Activated gamma-delta T cell treated with Interleukin-2 at 50 U/mL for 16 hours (primary cell): ENCODE measurements around the gene IFNAR2.
"Not testable (repeated sequence)": the region's sequence is repeated elsewhere in the genome, so short reads cannot be mapped to it uniquely, and the experiment has no call there.

Experiments used
- DNase-seq: peaks from one replicate; pipeline ENCODE4 v3.0.0-alpha.2; 2020

IFNAR2 gene

DNA sequence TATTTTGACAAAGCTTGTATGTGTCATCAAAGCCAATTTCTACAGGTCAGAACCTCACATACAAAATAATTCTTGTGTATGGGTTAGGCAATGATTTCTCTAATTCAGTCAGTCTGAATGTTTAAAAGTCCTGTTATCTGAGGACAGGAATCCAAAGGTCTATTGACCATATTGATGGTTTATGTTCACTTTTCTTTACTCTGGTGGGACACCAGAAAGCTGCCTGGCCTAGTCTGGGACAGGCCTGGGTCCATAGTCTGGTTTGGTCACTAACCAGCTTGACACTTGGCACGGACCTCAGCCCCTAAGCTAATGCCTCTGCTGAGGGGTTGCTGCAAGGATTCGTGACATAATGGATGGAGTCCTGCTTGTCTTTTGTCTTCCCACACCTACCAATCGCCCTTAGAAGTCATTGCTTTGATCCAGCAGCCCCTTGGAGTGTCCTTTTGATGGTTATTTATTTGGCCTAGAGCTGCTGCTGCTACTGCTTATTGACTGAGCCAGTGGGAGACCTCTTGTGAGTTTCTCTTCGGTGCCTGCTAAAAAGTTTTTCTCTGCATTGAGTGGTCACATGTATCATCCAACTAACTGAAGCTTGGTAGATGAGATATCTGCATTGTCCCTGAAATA, 15.7 kb downstream of the IFNAR2 start:
- DNase-seq = no peak

DNA sequence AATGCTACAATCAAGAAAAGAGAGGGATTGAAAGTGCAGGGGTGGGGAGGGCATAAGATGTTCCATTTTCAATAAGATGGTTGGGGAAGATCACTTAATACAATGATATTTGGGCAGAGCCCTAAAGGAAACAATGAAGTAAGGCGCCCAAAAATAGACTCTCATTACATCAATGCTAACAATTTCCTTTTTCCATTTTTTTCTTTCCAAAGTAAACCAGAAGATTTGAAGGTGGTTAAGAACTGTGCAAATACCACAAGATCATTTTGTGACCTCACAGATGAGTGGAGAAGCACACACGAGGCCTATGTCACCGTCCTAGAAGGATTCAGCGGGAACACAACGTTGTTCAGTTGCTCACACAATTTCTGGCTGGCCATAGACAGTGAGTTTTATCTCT, 16.8 kb downstream of the IFNAR2 start:
- DNase-seq = no peak

DNA sequence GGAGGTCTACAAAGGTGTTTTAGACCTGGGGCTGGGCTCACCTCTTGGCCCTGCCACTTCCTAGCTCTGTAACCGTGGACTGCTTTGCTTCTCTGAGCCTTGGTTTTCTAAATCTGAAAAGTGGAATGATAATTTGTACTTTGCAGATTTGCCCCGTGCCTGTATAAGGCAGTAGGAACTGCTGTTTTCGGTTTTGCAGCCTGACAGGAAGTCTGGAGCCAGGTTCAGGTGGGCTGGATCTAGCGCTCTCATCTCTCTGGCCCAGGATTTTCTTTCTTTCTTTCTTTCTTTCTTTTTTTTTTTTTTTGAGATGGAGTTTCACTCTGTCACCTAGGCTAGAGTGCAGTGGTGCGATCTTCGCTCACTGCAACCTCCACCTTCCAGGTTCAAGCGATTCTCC, 17.2 kb downstream of the IFNAR2 start:
- no peak for DNase-seq

DNA sequence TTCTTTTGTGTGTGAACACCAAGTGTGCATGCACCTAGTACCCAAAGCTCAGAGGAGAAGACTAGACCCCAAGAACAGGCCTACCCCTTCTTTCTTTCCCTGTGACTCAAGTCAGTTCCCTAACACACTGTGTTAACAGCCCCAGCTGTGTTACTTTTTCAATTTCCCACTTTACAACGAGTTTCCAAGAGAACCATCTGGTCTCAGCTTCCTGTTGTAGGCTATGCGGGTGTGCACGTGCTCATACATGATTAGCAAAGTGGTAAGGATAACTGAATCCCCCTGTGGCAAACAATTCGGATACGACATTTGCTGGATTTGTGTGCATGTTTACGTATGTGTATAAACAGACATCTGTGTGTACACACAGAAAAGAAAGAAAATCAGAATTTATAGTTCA, 17.9 kb downstream of the IFNAR2 start:
- DNase-seq = no peak

DNA sequence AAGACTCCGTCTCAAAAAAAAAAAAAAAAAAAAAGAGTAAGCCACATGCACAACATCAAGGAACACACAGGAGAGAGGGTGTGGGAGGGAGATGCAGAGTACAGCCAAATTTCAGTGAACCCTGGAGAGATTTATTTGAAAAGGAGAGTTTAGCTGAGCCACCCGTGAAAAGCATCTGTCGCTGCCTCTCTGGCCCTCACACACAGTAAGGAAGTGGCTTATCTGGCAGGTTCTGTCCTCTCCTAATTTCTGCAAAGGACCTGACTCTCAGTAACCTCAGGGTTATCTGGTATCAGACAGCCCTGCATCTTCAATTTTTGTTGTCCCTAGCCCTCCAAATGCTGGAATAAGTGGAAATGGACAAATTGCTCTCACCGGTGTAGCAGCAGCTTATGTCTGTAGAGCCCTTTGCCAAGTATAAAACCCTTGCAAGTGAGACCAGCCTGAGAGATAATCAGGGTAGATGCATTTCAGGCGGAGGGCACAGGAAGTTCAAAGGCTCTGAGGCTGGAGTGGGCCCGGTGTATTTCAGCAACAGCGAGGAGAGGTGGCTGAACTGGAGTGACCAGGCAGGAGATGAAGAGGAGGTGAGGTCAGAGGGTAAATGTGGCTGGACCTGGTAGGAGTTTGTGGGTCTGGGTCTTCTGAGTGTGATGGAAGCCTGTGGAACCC, 19.7 kb downstream of the IFNAR2 start:
- DNase-seq = no peak

DNA sequence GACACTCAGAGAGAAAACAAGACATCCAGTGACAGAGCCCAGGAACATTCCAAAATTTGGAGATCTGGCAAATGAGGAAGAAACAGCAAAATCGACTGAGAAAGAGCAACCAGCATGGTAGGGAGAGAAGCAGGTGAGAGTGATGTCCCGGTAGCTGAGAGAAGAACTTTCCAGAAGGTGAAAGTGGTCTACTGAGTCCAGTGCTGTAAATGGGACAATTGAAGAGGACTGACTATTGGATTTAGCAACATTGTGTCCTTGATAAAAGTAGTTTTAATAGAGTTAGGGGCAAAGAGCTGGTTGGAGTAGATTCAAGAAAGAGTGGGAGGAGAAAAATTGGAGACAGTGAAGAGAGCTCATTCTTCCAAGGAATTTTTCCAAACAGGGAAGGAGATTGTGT, 21.4 kb downstream of the IFNAR2 start:
- DNase-seq = no peak

DNA sequence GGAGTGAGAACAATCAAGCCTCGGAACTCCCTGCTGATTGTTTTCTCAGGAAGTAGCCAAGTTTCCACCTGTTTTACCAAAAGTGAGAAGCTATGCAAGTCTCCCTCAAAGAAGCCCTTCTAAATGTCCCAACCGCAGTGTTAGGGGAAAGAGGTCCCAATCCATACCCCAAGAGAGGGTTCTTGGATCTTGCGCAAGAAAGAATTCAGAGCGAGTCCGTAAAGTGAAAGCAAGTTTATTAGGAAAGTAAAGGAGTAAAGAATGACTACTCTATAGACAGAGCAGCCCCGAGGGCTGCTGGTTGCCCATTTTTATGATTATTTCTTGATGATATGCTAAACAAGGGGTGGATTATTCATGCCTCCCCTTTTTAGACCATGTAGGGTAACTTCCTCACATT, 23.6 kb downstream of the IFNAR2 start:
- not testable (repeated sequence) for DNase-seq

DNA sequence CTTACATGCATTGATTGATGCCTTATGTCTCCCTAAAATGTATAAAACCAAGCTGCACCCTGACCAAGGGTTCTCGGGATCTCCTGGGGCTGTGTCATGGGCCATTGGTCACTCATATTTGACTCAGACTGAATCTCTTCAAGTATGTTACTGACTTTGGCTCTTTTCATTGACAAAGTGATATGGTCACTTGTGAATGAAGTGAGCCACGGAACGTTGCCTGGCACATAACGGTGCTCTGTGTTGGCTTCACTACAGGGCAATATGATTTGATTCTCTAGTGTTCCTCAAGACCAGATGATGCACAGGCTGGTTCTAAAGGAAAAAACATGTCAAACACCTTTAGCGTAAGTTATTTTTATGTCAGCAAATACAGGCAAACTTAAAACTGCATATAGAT, 25.0 kb downstream of the IFNAR2 start:
- no peak for DNase-seq

DNA sequence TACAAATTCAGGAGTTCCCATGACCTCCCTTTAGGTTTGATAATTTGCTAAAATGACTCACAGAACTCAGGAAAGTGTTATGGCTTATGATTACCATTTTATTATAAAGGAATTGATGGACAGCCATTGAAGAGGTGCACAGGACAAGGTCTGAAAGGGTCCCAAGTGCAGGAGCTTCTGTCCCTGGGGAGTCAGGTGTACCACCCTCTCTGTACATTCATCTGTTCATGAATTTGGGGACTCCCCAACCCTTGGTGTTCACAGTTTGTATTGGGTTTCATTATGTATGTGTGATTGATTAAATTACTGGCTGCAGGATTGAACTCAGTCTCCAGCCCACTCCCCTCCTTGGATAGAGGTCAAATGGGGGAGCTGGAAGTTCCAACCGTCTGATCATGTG, 25.7 kb downstream of the IFNAR2 start:
- no peak for DNase-seq

DNA sequence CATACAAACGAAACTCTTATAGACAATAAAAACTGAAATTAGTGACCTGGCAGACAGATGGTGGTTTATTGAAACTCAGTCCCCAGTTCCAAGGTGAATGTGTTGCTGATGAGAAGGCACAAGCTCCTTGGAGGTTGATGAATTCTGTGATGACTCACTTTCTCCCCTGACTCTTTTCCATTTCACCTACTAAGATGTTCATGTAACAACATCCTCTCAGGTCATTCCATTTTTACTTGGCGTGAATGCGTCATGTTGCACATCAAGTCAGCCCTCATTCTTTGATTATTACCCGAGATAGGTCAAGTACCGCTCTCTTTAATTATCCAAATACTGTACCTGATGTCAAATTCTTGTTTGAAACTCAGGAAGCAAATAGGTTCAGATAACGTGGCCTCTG, 26.3 kb downstream of the IFNAR2 start:
- DNase-seq = no peak

DNA sequence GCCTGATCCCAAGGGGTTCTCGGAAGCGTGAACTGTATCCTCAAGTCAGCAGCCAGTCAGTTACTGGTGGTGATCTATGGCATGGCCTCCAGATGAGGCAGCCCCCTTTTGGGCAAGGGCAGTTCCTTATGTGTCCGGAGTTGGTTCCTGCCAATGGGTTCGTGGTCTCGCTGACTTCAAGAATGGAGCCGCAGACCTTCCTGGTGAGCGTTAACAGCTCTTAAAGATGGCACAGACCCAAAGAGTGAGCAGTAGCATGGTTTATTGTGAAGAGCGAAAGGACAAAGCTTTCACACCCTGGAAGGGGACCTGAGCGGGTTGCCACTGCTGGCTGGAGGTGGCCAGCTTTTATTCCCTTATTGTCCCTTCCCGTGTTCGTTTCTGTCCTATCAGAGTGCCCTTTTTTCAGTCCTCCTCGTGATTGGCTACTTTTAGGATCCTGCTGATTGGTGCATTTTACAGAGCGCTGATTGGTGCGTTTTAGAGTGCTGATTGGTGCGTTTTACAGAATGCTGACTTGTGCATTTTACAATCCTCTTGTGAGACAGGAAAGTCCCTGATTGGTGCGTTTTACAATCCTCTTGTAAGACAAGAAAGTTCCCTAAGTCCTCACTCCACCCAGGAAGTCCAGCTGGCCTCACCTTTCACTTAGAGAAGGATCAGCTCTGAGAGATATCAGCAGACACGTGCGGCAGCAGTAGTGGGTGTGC, 27.5 kb downstream of the IFNAR2 start:
- DNase-seq = no peak

DNA sequence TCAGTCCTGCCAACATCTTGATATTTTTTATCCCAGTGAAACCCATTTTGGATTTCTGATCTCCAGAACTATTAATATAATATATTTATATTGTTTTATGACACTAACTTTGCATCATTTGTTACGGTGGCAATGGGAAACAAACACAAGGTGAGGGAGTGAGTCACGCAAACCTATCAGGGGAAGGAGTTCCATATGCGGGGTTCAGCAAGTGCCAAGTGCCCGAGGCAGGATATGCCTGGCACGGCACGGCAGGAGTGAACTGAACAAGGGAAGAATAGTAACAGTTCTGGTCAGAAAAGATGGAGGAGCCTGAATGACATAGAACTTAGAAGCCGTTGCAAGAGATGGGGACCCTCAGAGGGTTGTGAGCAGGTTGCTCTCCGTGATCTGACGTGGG, 28.7 kb downstream of the IFNAR2 start:
- no peak for DNase-seq

DNA sequence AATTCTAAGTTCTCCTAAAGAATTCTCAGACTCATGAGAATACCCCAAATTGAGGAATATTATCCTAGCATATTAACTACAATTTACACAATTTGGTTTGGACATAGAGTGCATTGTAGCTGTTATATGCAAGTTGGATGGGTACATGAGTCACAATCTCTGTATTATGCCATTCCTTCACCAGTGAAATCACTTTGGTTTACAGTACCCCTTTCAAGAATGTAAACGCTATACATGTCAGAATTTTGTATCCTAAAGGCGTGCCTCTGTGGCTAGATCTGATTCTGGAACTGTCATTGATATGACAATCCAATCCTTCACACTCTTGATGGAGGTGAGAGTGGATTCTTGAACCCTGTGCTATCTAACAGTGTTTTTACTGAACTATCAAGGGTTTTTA, 29.7 kb downstream of the IFNAR2 start:
- no peak for DNase-seq

DNA sequence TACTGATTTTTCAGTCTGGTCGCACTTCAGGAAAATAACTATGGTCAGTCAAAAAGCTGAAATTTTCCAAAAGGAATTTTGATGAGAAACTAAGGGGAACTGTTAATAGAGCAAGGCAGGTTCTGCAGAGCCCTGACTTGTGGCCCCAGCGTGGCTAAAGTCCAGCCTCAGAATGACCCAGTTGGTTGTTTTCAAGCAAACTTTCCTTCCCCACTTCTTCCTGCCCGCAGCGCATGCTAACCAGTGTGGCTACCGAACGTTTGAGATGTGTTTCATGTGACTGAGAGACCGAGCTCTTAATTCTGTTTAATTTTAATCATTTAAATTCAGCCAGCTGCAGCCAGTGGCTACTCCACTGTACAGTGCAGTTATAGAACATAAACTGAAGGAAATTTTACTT, 30.3 kb downstream of the IFNAR2 start:
- DNase-seq = no peak

DNA sequence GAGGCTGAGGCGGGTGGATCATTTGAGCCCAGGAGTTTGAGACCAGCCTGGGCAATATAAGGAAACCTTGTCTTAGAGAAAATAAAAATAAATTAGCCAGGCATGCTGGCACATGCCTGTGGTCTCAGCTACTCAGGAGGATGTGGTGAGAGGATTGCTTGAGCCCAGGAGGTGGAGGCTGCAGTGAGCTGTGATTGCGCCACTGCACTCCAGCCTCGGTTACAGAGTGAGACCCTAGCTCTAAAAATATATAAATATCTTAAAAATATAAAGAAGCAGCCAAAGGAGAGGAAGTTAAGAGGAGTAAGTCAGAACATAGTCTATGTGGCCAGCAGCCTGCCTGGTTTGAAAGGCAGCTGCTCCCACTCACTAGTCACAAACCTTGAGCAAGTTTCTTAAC, 31.9 kb downstream of the IFNAR2 start:
- DNase-seq = no peak

DNA sequence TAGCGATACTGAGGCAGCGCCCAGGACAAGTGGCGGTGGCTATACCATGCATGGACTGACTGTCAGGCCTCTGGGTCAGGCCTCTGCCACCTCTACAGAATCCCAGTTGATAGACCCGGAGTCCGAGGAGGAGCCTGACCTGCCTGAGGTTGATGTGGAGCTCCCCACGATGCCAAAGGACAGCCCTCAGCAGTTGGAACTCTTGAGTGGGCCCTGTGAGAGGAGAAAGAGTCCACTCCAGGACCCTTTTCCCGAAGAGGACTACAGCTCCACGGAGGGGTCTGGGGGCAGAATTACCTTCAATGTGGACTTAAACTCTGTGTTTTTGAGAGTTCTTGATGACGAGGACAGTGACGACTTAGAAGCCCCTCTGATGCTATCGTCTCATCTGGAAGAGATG, 33.2 kb downstream of the IFNAR2 start:
- no peak for DNase-seq

DNA sequence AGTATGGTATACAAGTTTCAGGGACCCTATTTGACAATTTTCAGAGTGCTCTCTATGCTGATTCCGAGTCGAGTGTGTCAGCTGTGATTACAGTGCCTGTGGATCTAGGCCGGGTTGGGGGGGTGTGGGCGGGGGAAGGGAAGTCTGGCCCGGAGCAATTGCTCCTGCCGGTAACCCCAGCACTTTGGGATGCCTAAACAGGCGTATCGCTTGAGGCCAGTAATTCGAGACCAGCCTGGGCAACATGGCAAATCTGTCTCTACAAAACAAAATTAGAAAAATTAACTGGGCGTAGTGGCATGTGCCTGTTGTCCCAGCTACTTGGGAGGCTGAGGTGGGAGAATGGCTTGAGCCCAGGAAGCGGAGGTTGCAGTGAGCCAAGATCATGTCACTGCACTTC, 34.8 kb downstream of the IFNAR2 start:
- no peak for DNase-seq

DNA sequence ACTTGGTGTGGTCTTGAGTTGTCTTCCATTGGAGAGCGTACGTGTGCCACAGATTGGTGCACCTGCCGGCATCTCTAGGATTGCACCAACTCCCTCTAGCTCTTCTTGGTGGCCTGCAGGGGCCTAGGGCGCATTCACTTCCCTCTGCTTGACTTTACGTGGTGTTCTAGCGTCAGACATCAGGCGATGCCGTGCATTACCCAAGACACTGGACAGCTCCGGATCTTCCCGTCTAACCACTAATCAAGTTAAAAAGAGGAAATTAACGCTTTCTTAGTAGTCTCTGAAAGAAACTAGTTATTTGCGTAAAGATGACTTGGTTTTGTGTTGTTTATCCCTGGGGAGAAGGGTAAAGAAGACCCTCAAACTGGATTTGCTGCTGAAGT, 35.9 kb downstream of the IFNAR2 start:
- DNase-seq = no peak

DNA sequence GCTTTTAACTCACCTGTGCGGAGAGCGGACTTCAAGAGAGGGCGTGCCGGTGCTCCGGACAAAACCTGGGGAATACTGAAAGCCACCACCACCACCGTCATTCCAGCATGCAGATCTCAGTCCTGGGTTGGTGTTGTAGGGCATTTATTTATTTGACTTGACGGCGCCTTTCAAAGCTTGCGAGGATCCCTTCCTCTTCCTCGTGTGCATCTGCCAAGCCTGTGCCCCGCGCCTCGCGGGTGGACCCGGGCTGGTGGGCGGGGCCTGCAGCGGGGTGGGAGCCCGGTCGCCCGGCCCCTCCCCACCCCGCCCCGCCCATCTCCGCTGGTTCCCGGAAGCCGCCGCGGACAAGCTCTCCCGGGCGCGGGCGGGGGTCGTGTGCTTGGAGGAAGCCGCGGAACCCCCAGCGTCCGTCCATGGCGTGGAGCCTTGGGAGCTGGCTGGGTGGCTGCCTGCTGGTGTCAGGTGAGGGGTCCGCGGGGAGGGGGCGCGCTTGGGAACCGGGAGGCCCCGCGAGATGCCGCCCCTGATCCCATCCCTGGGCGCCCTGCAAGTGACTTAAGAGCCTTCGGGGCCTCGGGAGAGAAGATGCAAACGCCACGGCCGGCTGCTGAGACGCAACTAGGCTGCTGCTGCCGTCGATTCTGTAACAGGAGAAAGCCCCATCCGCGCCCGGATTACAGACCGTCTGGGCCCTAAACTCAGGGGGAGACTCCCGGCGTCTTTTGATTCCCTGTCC, 36.5 kb downstream of the IFNAR2 start, which contains the start of gene IL10RB:
IL10RB (plus strand) TSS at position 318 of the 739 bp plus-strand sequence; CDS start at position 417, 99 bp downstream.
- peak; percentile 61 for DNase-seq

DNA sequence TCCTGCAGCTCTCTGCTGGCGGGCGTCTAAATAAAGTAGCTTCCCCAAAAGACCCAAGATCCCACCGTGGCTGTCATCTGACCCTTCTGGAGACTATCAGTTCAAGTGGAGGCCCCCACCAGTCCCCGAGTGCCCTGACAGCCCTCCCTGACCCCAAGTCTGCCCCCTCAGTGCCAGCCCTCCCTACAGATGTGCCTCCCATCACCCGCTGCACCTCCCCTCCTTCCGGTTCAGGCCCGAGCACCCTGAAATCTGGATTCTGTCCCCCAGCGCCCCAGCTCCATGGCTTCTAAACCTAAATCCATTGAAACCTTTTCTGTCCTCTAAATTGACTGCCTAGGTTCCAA, 37.0 kb downstream of the IFNAR2 start:
- DNase-seq = peak; percentile 31

DNA sequence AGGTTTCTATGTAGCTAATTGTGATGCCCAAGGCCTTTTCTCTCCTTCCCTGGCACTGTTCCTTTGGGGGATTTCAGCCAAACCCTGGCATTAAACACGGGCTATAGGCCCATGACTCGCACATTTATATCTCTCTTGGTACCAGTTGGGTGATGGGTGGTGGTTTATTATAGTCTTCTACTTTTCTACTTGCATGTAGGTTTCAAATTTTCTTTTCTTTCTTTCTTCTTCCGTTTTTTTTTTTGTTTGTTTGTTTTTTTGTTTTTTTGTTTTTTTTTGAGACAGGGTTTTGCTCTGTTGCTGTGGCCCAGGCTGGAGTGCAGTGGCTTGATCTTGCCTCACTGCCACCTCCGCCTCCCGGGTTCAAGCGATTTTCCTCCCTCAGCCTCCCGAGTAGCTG, 37.5 kb downstream of the IFNAR2 start:
- DNase-seq = no peak

DNA sequence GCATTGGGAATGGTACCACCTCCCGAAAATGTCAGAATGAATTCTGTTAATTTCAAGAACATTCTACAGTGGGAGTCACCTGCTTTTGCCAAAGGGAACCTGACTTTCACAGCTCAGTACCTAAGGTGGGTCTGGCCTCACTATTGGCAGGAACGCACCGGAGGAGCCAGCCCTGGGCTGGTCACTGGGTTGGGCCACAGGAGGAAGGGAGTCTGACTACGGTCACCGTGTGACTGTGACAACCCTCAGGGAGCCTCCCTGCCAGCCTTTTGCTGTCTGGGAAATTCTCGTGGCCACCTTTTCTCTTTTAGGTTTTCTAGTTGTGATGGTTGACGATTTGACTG, 38.6 kb downstream of the IFNAR2 start:
- no peak for DNase-seq

DNA sequence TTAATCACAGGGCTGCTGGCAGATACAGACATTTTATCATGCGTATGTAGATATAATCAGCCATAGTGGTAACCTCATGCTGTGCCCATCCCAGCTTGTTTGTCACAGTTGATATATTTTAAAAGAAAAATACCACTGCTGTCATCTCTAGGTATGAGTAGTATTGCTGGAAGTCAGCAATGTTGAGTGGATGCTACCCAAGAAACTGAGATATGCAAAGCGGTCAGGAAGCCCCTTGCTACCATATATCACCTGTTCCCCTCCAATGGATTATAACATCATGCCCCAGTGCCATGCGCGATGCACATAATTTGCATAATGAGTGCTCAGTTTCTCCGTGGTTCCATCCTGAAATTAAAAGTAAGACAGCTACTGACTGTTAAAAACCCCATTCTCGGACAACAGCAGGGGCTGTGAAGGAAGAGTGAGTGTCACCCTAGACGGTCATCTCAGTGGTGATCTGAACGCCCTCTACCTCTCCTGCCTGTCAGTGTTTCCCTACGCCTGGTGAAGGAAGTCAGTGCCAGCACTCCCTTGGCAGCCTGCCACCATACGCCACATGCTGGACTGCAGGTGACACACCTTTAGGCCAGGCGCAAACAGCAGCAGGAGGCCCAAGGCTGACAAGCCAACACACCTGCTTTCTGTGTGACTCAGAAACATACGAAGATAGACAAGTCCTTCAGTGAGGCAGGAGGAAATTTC, 39.2 kb downstream of the IFNAR2 start:
- no peak for DNase-seq
